Tongue (tissue), 2 donors: ENCODE measurements around the gene GMNN. TPM values are rescaled to one million over a fixed set of nuclear protein-coding genes. Genes with fewer than 3 reads are reported as not detected.

ENCODE experiments used
- DNase-seq: peaks from one replicate; pipeline ENCODE4 v3.0.0-alpha.2; 2015
- total RNA-seq: library from RNA; depleted of rRNA; stranded (reverse); fragments of >200 nt; gene quantifications from one replicate; pipeline ENCODE4 v1.2.3, GENCODE V29; 2014

Gene GMNN
- total RNA-seq, 1 donor from 2014 or later = 19.2 TPM

DNA sequence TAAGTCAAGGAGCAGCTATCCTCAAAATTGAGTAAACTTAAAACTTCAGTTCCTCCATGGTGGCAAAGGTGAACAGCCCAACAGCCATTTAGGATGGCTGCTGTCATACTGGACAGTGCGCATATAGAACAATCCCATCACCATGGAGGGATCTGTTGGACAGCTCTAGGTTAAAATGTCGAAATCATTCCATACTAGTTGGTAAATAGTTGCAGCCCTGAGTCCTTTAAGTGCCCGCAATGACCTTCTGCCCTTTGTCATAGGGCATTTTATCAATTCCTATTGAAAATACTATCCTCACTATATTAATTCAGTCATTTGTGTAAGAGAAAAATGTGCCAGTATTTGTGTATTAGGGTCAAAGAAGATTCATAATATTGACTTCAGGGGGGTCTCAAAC, 32.8 kb downstream of the GMNN start:
- DNase-seq = no peak

DNA sequence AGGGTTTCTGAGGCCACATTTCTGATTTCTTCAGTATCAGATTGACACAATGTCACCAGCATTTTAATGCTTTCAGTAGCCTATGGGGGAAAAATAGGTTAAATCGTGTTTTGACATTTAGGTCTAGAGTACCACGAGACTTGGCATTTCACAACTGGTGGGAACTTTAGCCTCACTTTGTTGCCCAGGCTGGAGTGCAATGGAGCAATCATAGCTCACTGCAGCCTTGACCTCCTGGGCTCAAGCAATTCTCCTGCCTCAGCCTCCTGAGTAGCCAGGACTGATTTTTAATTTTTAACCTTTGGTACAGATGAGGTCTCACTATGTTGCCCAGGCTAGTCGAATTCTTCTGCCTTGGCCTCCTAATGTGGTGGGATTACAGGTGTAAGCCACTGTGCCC, 35.0 kb downstream of the GMNN start:
- no peak for DNase-seq

DNA sequence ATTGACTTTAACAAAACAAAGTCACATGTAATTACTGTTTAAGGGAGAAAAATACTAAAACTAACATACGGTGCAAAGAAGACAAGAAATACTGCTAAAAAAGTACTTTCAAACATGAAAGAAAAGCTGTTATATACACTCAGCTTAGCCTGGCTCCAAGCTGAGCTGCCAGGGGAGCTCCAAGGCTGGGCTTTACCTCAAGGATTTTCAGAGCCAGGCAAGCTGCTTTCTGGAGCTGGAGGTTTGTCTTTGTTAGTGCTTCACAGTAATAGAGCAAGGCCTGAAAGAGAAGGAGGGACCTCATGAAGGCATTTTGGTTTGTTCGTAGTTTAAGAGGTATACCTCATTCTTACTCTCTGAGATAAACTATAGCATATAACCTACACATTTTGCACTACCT, 43.6 kb downstream of the GMNN start:
- no peak for DNase-seq

DNA sequence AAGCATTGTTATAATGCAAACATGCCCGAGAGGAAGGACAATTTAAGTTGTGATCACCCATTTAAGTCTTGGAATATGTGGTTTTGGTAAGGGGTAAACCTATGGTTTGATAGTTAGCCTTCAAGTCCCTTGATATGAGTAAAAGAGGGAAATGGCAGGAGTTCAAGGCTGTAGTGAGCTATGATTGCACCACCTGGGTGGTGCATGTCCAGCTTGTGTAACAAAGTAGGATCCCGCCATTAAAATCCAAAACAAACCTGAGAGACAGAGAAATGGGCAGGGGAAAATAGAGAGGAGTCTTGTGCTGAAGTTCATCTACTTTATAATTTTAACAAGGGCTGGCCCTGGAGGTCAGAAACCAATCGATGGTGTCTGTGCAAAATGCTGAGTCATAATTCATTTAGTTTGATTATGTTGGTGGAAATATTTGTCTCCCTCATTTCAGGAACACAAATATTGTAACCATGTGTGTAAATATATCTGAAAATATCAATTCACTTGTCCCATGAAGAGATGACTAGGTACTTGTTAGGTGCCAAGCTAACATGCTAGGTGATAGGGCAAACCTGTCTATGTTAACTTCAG, 47.2 kb downstream of the GMNN start:
- DNase-seq = no peak

DNA sequence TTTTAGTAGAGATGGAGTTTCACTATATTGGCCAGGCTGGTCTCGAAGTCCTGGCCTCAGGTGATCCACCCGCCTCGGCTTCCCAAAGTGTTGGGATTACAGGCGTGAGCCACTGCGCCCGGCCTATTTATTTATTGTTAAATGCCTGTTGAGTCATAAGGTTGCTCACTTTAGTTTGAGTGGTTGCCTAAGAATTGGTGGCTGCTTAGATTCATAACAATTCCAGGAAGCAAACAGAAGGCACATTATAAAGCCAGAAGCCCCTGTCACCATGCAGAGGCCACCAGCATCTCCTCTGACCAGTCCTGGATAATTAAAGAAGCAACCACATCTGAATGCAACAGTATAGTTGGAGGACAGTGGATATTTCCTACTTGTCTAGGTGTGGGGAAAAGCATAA, 48.0 kb downstream of the GMNN start:
- DNase-seq = no peak

DNA sequence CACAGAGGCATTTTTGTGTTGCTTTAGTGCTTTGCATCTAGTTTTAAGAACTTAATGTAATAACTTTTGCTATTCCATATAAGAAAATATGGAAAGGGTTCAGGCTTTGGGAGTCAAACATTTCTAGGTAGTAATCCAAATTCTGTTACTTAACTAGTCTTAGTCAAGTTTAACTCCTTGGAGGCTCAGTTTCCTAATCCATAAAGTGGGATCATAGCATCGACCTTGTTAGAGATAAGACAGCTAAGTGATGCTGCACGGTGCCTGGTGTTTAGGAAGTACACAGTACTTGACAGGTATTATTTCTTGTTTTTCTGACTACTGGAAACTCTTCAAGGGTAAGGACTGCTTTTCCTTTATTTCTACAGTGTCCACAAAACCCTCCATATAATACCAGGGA, 48.4 kb downstream of the GMNN start:
- DNase-seq = no peak

DNA sequence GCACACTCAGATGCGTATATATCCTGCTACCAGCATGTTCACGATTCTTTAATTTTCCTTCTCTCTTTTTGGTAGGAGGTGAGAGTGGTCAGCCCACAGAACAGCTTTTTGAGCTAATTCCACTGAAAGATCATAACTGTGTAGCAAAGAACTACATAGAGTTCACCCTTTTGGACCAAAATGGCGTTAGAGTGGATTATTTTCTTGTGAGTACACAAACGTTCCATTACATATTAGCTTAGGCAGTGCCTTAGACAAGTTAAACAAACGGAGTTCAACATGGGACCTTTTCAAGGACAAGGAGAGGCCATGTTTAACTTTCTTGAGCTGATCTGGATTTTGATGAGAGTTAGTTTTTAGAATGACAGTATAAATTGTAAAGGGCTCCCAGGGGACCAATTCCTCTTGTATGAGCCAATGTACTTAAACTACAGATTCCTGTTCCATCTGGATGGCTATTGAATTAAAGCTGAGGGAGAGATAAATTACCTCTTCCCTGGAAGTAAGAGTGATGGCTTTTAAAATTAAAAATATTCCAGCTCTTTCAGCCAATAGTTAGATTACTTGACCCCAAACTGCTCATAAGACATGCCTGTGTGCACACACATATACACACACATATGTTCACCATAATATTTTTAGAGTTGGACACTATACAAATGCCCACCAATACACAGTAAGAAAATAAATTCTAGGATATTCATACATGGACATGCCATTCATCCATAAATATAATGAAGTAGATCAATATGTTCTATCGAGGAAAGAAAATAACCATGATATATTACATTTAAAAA, 49.6 kb downstream of the GMNN start:
- DNase-seq = no peak

DNA sequence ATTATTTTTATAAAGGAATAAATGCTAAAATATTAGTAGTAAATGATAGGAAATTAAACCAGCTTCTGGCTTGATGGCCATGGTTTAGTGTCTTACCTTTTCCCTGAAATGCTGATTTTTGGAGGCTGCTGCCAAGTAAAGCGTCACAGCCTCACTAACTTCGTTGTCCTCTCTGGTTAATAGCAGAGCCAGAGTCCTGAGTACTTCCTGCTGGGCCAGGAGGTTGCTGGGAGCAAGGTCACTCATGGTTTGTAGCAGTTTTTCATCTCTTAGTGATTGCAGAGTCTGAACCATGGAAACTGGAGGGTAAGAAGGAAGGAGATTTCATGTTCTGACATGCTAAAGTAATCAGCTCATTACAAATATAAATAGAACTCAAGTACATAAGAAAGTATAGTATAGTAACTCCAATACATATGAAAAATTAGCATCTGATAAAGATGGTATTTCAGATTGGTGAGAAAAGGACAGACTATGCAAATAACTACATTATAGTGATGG, 50.4 kb downstream of the GMNN start:
- DNase-seq = no peak

DNA sequence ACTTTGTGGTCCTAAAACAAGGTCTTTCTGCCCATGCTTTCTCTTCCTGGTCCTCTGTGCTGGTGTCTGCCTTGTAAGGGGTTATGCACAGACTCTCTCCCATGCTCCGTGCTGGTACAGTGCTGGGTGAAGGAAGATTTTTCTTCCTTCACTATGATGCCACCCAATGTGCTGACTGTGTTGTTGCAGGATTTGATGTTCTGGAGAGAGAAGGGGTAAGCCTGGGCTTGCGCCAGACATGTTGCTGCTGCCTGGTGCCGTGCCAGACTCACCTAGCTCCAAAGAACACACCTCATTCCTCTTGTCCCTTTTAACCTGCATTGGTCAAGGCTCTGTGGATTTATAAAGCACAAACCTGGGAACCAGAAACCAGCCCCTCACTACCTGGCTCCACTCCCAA, 52.4 kb downstream of the GMNN start:
- DNase-seq = no peak

DNA sequence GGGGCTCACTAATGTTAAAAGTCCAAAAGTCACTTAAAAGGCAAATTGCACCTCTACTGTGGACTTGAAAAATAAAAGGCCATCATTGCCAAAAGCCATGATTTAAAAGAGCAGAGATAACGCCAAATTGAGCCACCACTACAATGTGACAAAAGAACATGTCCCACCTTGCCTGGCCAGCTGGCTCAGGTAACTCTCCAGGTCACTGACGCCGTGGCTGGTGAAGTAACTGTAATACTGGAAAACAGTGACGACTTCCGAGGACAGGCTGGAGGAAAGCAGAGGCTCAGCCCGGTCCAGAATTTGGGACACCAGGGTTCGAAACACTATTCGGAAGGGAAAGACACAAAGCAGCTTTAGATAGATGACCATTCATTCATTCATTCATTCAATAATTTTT, 53.2 kb downstream of the GMNN start:
- DNase-seq = no peak

DNA sequence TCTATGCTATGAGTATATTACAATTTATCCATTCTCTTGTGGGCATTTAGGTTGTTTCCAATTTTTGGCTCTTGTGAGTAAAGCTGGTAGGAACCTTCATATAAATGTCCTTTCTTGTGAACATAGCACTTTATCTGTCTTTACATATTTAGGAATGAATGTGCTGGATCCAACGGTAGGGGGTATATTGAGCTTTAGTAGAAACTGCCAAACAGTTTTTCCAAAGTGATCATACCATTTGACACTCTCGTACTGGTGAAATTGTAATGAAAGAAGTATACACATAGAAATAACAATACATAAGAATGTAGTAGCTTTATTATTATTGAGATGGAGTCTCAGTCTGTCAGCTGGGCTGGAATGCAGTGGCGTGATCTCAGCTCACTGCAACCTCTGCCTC, 54.9 kb downstream of the GMNN start:
- DNase-seq = no peak

DNA sequence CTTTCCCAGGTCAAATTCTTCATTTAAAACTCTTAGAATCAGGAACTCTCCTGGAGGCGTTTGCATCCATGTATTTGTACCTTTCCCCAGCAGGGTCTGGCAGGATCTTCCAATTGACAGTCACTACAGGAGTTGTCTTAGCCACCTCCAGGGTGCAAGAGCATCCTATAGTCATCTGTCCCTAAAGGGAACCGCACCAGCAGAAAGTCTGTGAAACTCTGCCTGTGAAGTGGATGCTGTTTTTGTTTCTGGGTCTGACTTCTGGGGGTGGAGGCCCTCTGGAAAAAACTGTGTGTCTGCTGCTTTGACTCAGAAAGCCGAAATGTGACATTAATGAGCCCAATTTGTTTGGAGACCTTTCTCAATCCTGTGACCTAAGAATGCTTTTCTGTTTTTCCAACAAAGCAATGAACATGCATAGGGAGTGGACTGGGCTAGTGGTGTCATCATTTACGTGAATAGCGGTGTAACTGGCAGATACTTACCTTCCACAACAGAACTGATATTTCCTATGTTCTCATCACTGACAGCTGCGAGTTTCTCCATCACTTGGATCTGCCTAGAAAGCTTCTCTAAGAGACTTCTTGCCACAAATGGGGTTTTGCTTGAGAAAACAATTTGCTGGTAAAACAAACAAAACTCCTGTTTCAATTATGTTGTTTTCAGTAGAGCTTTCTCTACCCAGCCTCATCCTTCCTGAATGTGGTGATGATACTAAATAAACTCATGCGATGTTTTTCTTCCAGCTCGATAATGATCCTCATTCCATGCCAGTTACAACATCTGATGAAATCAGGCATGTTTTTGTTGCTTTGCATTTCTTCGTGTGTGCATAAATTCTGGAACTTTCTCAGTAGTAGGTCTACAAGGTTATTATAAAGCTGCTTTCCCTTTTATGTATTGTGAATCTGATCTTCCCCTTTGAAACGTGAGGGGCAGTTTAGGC, 57.3 kb downstream of the GMNN start:
- DNase-seq = no peak

DNA sequence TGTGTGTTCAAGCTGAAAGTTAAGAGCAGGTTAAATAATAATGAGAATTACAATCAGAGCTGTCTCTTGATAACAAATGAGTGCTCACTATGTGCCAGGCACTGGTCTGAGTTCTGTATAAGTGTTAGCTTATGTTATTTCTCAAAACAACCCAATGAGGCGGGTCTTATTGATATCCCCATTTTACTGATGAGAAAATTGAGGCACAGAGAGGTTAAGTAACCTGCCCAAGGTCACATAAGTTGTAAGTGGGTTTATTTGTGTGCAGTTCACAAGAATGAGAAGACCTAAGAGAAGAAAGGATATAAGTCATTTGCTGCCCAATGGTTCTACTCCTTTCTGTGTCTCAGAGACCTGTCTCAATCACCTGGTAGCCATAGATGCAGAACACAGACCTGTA, 58.1 kb downstream of the GMNN start:
- no peak for DNase-seq

DNA sequence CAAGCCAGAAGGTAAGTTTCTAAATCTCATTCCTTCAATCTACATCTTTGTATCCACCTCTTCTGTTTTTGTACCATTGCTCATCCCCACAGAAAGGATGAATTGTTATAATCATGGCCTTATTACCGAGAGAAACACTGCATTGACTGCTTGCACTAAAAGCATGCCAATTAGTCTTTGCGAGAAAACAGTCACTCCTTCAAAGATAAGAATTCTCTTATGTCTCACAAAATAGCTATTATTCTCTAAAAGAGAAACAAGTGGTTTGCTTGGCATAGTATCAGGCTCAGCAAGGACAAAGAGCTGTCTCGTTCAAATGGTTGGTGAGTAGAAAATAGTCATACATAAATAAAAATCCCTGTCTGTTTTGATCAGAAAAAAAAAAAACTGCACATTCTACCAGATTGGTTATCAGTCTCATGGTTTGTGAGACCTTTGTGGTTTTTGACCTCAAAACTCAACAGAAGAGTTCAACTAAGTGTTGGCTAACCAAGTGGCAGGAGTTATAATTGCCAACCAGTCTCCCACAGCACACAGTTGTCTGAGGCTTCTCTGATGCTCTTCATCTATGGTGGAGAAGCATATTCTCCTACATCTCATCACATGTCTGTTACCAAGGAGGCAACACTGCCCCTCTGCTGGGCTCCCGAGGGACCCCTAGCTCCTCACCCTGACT, 59.1 kb downstream of the GMNN start:
- DNase-seq = no peak

Other genes with a start within 250 kb of the GMNN start
- gene KIAA0319, start 128.7 kb upstream of the GMNN start, total RNA-seq = not detected
- gene TDP2, start 108.0 kb upstream of the GMNN start, total RNA-seq = 29.1 TPM
- gene ACOT13, start 107.9 kb upstream of the GMNN start, total RNA-seq = 5.7 TPM
- gene C6orf62, start 55.8 kb upstream of the GMNN start, total RNA-seq = 85.2 TPM
- gene ARMH2, start 24.0 kb downstream of the GMNN start, total RNA-seq = not detected
- gene RIPOR2, start 161.0 kb downstream of the GMNN start, total RNA-seq = 21.3 TPM